ENCODE measurements around the gene RGCC.

RGCC gene

DNA sequence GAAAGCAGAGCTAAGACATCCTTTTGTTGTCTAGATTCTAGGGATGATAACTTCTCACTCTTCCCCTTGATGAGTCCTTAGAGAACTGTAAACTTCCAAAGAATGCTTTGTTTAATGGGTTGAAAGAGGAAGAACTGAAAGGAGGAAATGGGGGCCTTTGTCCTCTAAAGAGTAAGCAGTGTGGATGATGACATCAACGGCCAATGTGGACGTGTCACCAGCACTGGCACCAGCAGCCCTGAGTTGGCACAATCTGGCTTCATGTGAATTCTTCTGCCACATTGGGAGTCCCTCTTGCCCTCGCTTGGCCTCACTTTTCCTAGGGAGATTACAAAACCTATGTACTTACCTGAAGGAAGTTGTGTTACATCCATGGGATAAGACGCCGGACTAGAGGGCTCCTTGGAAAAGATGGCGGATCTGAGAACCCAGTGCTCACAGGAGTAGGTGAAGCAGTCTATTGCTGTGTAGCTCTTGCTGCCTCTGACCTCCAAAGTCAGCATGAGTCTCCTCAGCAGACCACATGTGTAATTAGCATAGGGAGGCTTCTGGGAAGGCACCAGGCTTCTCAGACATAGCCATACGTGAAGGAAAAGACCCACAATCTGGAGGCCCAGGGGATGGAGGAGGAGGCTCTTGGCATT lies 62.8 kb downstream of the RGCC start:
- DNase-seq, result no peak

Measured in DMS53 (cell line).